ENCODE data around the gene LIN28A. TPM values are rescaled to one million over a fixed set of nuclear protein-coding genes. Genes with fewer than 3 reads are reported as not detected.

LIN28A gene
- total RNA-seq, 2 experiments from 2014 or later = not detected

DNA sequence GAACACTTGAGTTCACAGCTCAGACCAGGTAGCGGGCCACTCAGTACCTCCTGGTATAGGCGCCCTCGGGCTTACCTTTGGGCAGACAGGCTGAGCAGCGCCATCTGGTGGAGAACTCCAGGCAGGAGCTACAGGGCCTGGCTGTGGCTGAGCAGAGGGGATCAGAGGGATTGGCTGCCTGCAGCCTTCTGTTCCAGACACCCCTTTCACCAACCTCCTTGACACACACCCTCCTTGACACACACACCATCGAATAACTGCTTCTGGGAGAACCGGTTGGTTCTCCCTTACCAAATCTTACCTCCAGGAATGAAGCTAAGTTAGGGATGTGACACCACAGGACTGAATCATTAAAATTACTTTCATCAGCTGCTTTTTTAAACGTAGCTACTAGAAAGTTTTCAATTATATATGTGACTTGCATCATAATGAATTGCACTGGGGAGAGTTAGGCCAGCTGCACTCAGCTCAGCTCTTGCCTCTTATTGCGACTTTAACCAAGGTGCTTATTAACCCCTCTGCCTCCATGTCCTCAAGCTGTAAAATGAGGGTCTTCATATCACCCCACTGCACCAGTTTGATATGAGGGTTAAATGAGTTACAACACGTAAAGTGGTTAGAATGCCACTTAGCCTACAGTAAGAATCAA, 6.6 kb downstream of the LIN28A start:
- peaks cover 2% of the 10 kb centered on the region for H3K4me1 Mint-ChIP-seq
- CTCF ChIA-PET = interaction anchor here (0.6 to 4.0 kb wide), 80 partner anchors 8 to 1063 kb away, joined by 3 to 59 read pairs (median 4); partner anchors contain the start of genes C1orf232, CD52, CEP85 and CRYBG2
- ATAC-seq (peak; percentile 99), DNase-seq (peak; percentile 90)
- no peak overlapping the region for H3K4me3 Mint-ChIP-seq
- peaks cover 57% of the 10 kb centered on the region for H3K27me3 Mint-ChIP-seq
- no peaks in the 10 kb centered on the region for H3K9me3 Mint-ChIP-seq (ENCODE audit: low read depth)
- H3K27ac Mint-ChIP-seq = no peak overlapping the region
- H3K36me3 Mint-ChIP-seq = no peaks in the 10 kb centered on the region

- CTCF ChIA-PET = interaction anchor here (1.2 to 1.7 kb wide), 3 partner anchors 13 to 251 kb away, joined by 3 to 4 read pairs (median 4); partner anchors contain the start of gene DHDDS
- H3K27me3 Mint-ChIP-seq = peaks cover 43% of the 10 kb centered on the region
- no peak for DNase-seq
- H3K4me3 Mint-ChIP-seq = no peak overlapping the region
- H3K27ac Mint-ChIP-seq = no peak overlapping the region
- H3K4me1 Mint-ChIP-seq = no peaks in the 10 kb centered on the region
- ATAC-seq = no peak
- no peaks in the 10 kb centered on the region for H3K9me3 Mint-ChIP-seq (ENCODE audit: low read depth)
- no peaks in the 10 kb centered on the region for H3K36me3 Mint-ChIP-seq
Observed at GRCh38 chr1:26418865-26419349, 8.3 kb downstream of the LIN28A start.

DNA sequence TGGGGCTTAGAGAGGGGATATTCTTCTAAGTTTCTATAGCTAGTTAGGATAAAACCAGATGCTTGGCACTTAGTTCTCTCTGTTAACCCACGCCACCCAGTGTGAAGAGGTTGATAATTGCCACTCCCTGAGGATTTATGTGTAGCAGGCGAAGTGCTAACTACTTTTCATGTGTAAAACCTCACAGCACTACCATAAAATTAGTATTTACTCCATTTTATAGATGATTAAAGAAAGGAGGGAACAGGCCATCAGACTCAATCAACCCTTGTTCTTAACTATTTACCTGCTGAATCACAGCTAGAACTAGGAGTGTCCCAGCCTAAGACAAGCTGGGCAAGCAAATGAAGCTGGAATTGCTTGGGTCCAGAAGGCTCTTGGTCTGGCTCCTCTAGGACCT, 8.9 kb downstream of the LIN28A start:
- CTCF ChIA-PET = interaction anchor here (1.2 to 1.7 kb wide), 4 partner anchors 13 to 252 kb away, joined by 3 to 5 read pairs (median 4); partner anchors contain the start of gene DHDDS
- Mint-ChIP-seq H3K27me3 (peaks cover 37% of the 10 kb centered on the region), H3K4me1 (no peaks in the 10 kb centered on the region), H3K27ac (no peak overlapping the region), H3K9me3 (ENCODE audit: low read depth) (no peaks in the 10 kb centered on the region), H3K4me3 (no peak overlapping the region), H3K36me3 (no peaks in the 10 kb centered on the region)
- DNase-seq = no peak
- ATAC-seq = no peak

DNA sequence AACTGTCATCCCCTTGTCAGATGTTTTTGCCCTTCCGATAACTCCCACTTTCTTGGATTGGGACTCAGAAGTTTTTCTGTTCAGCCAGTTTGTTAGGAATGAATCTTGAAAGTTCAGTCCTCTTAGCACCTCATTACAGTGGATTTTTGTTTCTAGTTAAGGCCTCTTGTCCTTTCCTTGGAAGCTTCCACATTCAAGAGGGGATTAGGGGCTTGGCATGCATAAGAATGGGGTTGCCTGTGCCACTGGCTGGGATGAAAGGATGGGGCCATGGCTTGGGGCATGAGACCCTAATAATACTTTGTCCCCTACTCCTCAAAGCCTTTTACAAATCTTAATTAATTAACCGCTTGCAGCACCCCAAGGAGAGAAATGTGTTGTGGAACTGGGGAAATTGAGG, 19.1 kb downstream of the LIN28A start:
- peaks cover 7% of the 10 kb centered on the region for H3K36me3 Mint-ChIP-seq
- DNase-seq (no peak), ATAC-seq (no peak)
- H3K4me1 Mint-ChIP-seq = peaks cover 32% of the 10 kb centered on the region
- H3K4me3 Mint-ChIP-seq = no peak overlapping the region
- no peaks in the 10 kb centered on the region for H3K9me3 Mint-ChIP-seq (ENCODE audit: low read depth)
- CTCF ChIA-PET = interaction anchor here (0.8 to 6.5 kb wide), 4 partner anchors 13 to 195 kb away, joined by 3 to 54 read pairs (median 4); partner anchors contain the start of gene CEP85
- no peak overlapping the region for H3K27ac Mint-ChIP-seq
- peaks cover 22% of the 10 kb centered on the region for H3K27me3 Mint-ChIP-seq

- CTCF ChIA-PET = interaction anchor here (0.6 to 6.5 kb wide), 16 partner anchors 12 to 262 kb away, joined by 3 to 54 read pairs (median 4); partner anchors contain the start of genes CEP85, HMGN2, UBXN11 and ZNF593
- peaks cover 7% of the 10 kb centered on the region for H3K36me3 Mint-ChIP-seq
- ATAC-seq (peak; percentile 98), DNase-seq (peak; percentile 99)
- H3K27ac Mint-ChIP-seq = peak within 1 kb of the TSS; percentile 91
- peaks cover 13% of the 10 kb centered on the region for H3K27me3 Mint-ChIP-seq
- H3K9me3 Mint-ChIP-seq (ENCODE audit: low read depth) = no peaks in the 10 kb centered on the region
- peaks cover 32% of the 10 kb centered on the region for H3K4me1 Mint-ChIP-seq
- H3K4me3 Mint-ChIP-seq = peak within 1 kb of the TSS; percentile 97
Observed at GRCh38 chr1:26431979-26432695, 21.5 kb downstream of the LIN28A start, which contains the start of gene DHDDS. Gene DHDDS, plus strand, starts transcription at chr1:26432321. Its CDS starts 625 bp downstream, at chr1:26432946.

GRCh38 chr1:26432793-26433192, 22.2 kb downstream of the LIN28A start:
- H3K4me3 Mint-ChIP-seq = peak overlapping the region; percentile 97
- H3K36me3 Mint-ChIP-seq = peaks cover 8% of the 10 kb centered on the region
- DNase-seq (no peak), ATAC-seq (no peak)
- peaks cover 10% of the 10 kb centered on the region for H3K27me3 Mint-ChIP-seq
- CTCF ChIA-PET = interaction anchor here (0.5 to 6.5 kb wide), 12 partner anchors 12 to 263 kb away, joined by 3 to 54 read pairs (median 6); partner anchors contain the start of genes CEP85, HMGN2 and ZNF593
- H3K9me3 Mint-ChIP-seq (ENCODE audit: low read depth) = no peaks in the 10 kb centered on the region
- peak overlapping the region; percentile 91 for H3K27ac Mint-ChIP-seq
- peaks cover 32% of the 10 kb centered on the region for H3K4me1 Mint-ChIP-seq

GRCh38 chr1:26434161-26434752, 23.6 kb downstream of the LIN28A start:
- peaks cover 7% of the 10 kb centered on the region for H3K27me3 Mint-ChIP-seq
- no peak for DNase-seq
- peaks cover 32% of the 10 kb centered on the region for H3K4me1 Mint-ChIP-seq
- H3K4me3 Mint-ChIP-seq = no peak overlapping the region
- no peaks in the 10 kb centered on the region for H3K9me3 Mint-ChIP-seq (ENCODE audit: low read depth)
- H3K36me3 Mint-ChIP-seq = peaks cover 18% of the 10 kb centered on the region
- CTCF ChIA-PET = interaction anchor here (0.8 to 6.5 kb wide), 5 partner anchors 11 to 289 kb away, joined by 3 to 54 read pairs (median 5); partner anchors contain the start of gene HMGN2
- no peak for ATAC-seq
- peak overlapping the region; percentile 54 for H3K27ac Mint-ChIP-seq

GRCh38 chr1:26438041-26438440, 27.4 kb downstream of the LIN28A start:
- CTCF ChIA-PET = interaction anchor here (1.0 to 2.0 kb wide), 2 partner anchors 21 to 204 kb away, joined by 3 to 7 read pairs; partner anchors contain the start of gene CEP85
- Mint-ChIP-seq H3K27ac (no peak overlapping the region), H3K27me3 (no peaks in the 10 kb centered on the region), H3K9me3 (ENCODE audit: low read depth) (no peaks in the 10 kb centered on the region), H3K36me3 (peaks cover 43% of the 10 kb centered on the region), H3K4me1 (peaks cover 12% of the 10 kb centered on the region), H3K4me3 (no peak overlapping the region)
- no peak for DNase-seq
- ATAC-seq = no peak

GRCh38 chr1:26440259-26440658, 29.6 kb downstream of the LIN28A start:
- H3K36me3 Mint-ChIP-seq = peaks cover 48% of the 10 kb centered on the region

DNA sequence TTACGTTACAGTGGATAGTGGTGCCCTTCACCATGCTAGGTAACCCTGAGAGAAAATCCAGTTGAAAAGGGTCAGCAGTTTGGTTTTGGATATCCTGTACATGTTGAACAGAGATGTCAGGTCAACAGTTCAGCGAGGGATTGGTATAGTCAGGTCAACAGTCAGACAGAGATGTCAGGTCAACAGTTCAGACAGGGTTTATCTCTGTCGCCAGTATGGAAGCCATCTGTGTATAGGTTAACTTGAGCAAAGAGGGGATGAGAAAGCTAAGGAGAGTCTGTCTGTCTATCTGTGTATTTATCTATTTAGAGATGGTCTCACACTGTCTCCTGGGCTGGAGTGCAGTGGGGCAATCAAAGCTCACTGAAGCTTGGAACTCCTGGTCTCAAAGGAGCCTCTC, 39.3 kb downstream of the LIN28A start:
- peaks cover 44% of the 10 kb centered on the region for H3K36me3 Mint-ChIP-seq
- CTCF ChIA-PET = no interaction called here
- ATAC-seq = no peak

More at GRCh38 chr1:26440259-26440658, 29.6 kb downstream of the LIN28A start:
- H3K4me3 Mint-ChIP-seq = no peak overlapping the region
- H3K27me3 Mint-ChIP-seq = no peaks in the 10 kb centered on the region
- H3K4me1 Mint-ChIP-seq = no peaks in the 10 kb centered on the region
- ATAC-seq (no peak), DNase-seq (no peak)
- H3K9me3 Mint-ChIP-seq (ENCODE audit: low read depth) = no peaks in the 10 kb centered on the region
- CTCF ChIA-PET = interaction anchor here (0.5 to 1.4 kb wide), 2 partner anchors 29 to 1062 kb away, joined by 4 read pairs; no protein-coding TSS in a partner anchor
- no peak overlapping the region for H3K27ac Mint-ChIP-seq

DNA sequence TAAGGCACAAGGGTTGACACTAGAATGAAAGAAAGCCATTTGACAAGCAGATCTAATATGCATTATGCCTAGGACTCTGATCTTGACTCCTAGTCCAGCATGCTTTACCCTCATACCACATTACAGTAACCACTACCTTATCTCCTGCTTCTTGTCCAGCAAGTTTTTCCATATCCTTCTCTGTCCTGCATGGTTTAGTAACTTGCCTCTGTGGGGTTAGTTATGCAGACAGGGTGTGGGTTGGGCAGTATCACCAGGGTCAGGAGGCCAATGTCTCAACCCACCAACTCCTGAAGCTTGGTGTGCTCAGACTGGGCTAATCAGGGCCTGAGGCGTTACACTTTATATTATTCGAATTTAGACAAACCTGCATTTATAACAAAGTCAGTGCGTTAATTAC, 40.3 kb downstream of the LIN28A start:
- Mint-ChIP-seq H3K27ac (no peak overlapping the region), H3K36me3 (peaks cover 45% of the 10 kb centered on the region), H3K9me3 (ENCODE audit: low read depth) (no peaks in the 10 kb centered on the region), H3K27me3 (no peaks in the 10 kb centered on the region), H3K4me1 (no peaks in the 10 kb centered on the region), H3K4me3 (no peak overlapping the region)
- CTCF ChIA-PET = no interaction called here
- DNase-seq = no peak
- no peak for ATAC-seq

More for the DNA sequence above, 39.3 kb downstream of the LIN28A start:
- Mint-ChIP-seq H3K27me3 (no peaks in the 10 kb centered on the region), H3K27ac (no peak overlapping the region), H3K4me3 (no peak overlapping the region), H3K4me1 (no peaks in the 10 kb centered on the region), H3K9me3 (ENCODE audit: low read depth) (no peaks in the 10 kb centered on the region)
- no peak for DNase-seq

GRCh38 chr1:26452459-26453183, 42.0 kb downstream of the LIN28A start:
- no peaks in the 10 kb centered on the region for H3K27me3 Mint-ChIP-seq
- H3K27ac Mint-ChIP-seq = no peak overlapping the region
- CTCF ChIA-PET = interaction anchor here (2.1 kb wide), 1 partner anchor 35 kb away, joined by 7 read pairs; no protein-coding TSS in a partner anchor
- H3K36me3 Mint-ChIP-seq = peaks cover 37% of the 10 kb centered on the region
- no peak overlapping the region for H3K4me3 Mint-ChIP-seq
- no peaks in the 10 kb centered on the region for H3K9me3 Mint-ChIP-seq (ENCODE audit: low read depth)
- no peaks in the 10 kb centered on the region for H3K4me1 Mint-ChIP-seq
- ATAC-seq (no peak), DNase-seq (no peak)
